ENCODE measurements around the gene SORCS3. TPM values are rescaled to one million over a fixed set of nuclear protein-coding genes. Genes with fewer than 3 reads are reported as not detected.

The SORCS3 gene
- total RNA-seq, 2 donors from 2014 or later, result not detected

- Histone ChIP-seq H3K27ac (no peak overlapping the region), H3K4me1 (no peaks in the 10 kb centered on the region), H3K9me3 (no peaks in the 10 kb centered on the region), H3K36me3 (replicated peaks in 1 of 2; ENCODE audit: insufficient read depth in 1 of 2, low read depth in 2 of 2) (no peaks in the 10 kb centered on the region), H3K4me3 (no peak overlapping the region), H3K27me3 (no peaks in the 10 kb centered on the region)
- 79 to 82% methylated on average over 2 of the region's 2 CpGs for WGBS, 2 donors
- ATAC-seq, result no peak
- DNase-seq, result no peak
- no peak for TF ChIP-seq POLR2A (IDR thresholded peaks at IDR 0.05)
- no peak for TF ChIP-seq CTCF (IDR thresholded peaks at IDR 0.05)
- intact Hi-C loops (cut with DNase I), result no loop called here
These were observed 551.8 kb downstream of the SORCS3 start for GRCh38 chr10:105192861-105193260.

DNA sequence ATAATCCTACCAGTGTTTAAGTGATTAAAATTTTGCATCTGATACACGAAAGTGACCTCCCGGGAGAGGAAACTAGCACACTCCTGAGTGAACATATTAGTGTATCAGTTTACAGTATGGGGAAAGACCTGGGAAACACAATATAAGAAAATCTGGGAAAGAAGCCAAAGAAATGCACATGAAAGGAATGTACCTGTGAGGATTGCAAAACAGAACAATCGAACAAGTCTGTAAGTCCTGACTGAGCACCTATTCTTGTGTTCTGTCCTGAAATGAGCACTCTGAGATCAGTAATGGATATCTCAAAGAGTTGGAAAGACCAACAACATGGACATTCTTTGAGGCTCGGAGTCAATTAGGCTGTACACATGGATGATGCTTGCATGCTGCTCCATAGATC is 554.7 kb downstream of the SORCS3 start:
- Histone ChIP-seq H3K27me3 (no peaks in the 10 kb centered on the region), H3K27ac (no peak overlapping the region), H3K4me3 (no peak overlapping the region), H3K9me3 (no peaks in the 10 kb centered on the region), H3K36me3 (replicated peaks in 1 of 2; ENCODE audit: insufficient read depth in 1 of 2, low read depth in 2 of 2) (no peaks in the 10 kb centered on the region), H3K4me1 (no peaks in the 10 kb centered on the region)
- intact Hi-C loops (cut with DNase I), result no loop called here
- WGBS, 2 donors, result 30 to 36% methylated on average over 4 of the region's 4 CpGs
- TF ChIP-seq POLR2A (IDR thresholded peaks at IDR 0.05) (no peak), CTCF (IDR thresholded peaks at IDR 0.05) (no peak)
- DNase-seq (no peak), ATAC-seq (no peak)

- intact Hi-C loops (cut with DNase I), result no loop called here
- H3K36me3 ChIP-seq (replicated peaks in 1 of 2; ENCODE audit: insufficient read depth in 1 of 2, low read depth in 2 of 2), result no peaks in the 10 kb centered on the region
- DNase-seq (no peak), ATAC-seq (no peak)
- no peaks in the 10 kb centered on the region for H3K9me3 ChIP-seq
- H3K4me3 ChIP-seq, result no peak overlapping the region
- no peaks in the 10 kb centered on the region for H3K4me1 ChIP-seq
- TF ChIP-seq CTCF (IDR thresholded peaks at IDR 0.05) (no peak), POLR2A (IDR thresholded peaks at IDR 0.05) (no peak)
- H3K27ac ChIP-seq, result no peak overlapping the region
- WGBS, 2 donors, result 37 to 45% methylated on average over 6 of the region's 6 CpGs
- no peaks in the 10 kb centered on the region for H3K27me3 ChIP-seq
These were observed 556.7 kb downstream of the SORCS3 start for GRCh38 chr10:105197598-105198364.

DNA sequence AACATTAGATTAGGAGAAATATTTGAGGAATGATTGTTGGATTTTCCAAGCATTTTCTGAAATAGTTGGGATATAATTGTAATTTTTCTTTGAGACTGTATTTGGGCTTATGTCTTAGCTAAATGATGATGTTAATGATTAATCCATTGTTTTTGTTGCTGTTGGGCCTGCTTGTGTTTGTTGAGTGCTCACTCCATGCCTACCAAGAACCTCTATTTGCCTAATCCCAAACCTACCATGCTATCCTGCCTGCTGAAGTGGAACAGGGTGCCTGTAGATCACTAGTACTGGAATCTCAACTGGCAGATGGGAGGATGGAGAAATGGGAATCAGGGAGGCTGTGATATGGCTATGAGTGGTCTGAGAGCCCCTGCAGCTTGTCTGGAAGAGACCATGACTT is 565.5 kb downstream of the SORCS3 start:
- no peak for TF ChIP-seq POLR2A (IDR thresholded peaks at IDR 0.05)
- TF ChIP-seq CTCF (IDR thresholded peaks at IDR 0.05), result no peak
- intact Hi-C loops (cut with DNase I), result no loop called here
- Histone ChIP-seq H3K4me1 (no peaks in the 10 kb centered on the region), H3K4me3 (no peak overlapping the region), H3K36me3 (replicated peaks in 1 of 2; ENCODE audit: insufficient read depth in 1 of 2, low read depth in 2 of 2) (no peaks in the 10 kb centered on the region), H3K27me3 (no peaks in the 10 kb centered on the region), H3K9me3 (no peaks in the 10 kb centered on the region), H3K27ac (no peak overlapping the region)
- ATAC-seq (no peak), DNase-seq (no peak)

- intact Hi-C loops (cut with DNase I), result no loop called here
These were observed 566.4 kb downstream of the SORCS3 start for GRCh38 chr10:105207476-105207995.

More at GRCh38 chr10:105207476-105207995, 566.4 kb downstream of the SORCS3 start:
- Histone ChIP-seq H3K27me3 (no peaks in the 10 kb centered on the region), H3K36me3 (replicated peaks in 1 of 2; ENCODE audit: insufficient read depth in 1 of 2, low read depth in 2 of 2) (no peaks in the 10 kb centered on the region), H3K27ac (no peak overlapping the region), H3K4me3 (no peak overlapping the region), H3K4me1 (no peaks in the 10 kb centered on the region), H3K9me3 (no peaks in the 10 kb centered on the region)
- ATAC-seq (no peak), DNase-seq (no peak)
- WGBS, 2 donors, result 20 to 27% methylated on average over 4 of the region's 4 CpGs
- TF ChIP-seq CTCF (IDR thresholded peaks at IDR 0.05) (no peak), POLR2A (IDR thresholded peaks at IDR 0.05) (no peak)

Measured in body of pancreas (tissue), 4 donors.